ENCODE data around the gene TMEM131.
A peak's percentile ranks its signal among the peaks of the same experiment; 100 is the strongest.
"Not testable (repeated sequence)": the region's sequence is repeated elsewhere in the genome, so short reads cannot be mapped to it uniquely, and the experiment has no call there.

TMEM131 gene, protein sequence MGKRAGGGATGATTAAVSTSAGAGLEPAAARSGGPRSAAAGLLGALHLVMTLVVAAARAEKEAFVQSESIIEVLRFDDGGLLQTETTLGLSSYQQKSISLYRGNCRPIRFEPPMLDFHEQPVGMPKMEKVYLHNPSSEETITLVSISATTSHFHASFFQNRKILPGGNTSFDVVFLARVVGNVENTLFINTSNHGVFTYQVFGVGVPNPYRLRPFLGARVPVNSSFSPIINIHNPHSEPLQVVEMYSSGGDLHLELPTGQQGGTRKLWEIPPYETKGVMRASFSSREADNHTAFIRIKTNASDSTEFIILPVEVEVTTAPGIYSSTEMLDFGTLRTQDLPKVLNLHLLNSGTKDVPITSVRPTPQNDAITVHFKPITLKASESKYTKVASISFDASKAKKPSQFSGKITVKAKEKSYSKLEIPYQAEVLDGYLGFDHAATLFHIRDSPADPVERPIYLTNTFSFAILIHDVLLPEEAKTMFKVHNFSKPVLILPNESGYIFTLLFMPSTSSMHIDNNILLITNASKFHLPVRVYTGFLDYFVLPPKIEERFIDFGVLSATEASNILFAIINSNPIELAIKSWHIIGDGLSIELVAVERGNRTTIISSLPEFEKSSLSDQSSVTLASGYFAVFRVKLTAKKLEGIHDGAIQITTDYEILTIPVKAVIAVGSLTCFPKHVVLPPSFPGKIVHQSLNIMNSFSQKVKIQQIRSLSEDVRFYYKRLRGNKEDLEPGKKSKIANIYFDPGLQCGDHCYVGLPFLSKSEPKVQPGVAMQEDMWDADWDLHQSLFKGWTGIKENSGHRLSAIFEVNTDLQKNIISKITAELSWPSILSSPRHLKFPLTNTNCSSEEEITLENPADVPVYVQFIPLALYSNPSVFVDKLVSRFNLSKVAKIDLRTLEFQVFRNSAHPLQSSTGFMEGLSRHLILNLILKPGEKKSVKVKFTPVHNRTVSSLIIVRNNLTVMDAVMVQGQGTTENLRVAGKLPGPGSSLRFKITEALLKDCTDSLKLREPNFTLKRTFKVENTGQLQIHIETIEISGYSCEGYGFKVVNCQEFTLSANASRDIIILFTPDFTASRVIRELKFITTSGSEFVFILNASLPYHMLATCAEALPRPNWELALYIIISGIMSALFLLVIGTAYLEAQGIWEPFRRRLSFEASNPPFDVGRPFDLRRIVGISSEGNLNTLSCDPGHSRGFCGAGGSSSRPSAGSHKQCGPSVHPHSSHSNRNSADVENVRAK (N-terminal part only)

DNA sequence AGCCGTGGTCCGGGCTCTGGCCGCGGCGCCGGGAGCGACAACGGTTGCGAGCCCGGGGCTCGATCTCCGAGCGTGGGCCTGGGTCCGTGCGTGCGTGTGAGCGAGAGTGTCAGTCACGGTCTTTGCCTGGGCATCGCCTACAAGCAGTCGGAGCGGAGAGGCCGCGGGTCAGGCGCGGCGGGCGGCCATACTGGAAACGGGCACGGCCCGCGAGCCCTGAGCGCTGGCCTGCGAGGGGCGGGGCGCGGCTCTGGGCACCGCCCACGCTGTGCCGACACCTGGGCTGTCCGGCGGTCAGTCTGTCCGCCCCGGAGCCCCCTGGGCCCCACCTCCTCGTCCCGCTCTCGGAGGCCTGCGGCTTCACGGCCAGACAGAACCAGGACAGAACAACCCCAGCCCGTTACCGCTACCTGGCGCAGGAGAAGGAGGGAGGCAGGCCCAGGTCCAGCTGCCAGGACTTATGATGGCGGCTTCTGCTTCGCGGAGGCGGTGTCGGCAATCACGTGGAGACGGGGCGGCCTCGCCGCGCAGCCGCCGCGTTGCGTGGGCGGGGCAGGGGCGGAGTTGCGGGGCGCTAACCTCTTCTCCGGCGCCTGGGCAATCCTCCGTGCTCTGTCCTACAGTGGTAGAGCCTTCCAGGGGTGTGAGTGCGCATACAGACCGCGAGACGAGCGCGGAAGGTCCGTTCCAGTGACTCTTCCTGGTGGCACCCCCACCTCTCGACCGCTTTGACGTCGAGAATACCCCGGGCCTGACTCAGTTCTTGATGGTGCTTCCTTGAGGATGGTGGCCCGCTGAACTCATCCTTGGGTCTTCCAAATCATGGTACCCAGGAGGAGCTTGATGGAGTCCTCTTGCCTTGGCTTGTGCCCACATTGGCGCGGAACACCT is at the start of gene TMEM131:
TSS of gene TMEM131 (minus strand) at position 215 of the 891 bp plus-strand sequence. CDS start 286 bp downstream, outside the sequence.
- peak; percentile 90 to 97 (median 97) for DNase-seq

DNA sequence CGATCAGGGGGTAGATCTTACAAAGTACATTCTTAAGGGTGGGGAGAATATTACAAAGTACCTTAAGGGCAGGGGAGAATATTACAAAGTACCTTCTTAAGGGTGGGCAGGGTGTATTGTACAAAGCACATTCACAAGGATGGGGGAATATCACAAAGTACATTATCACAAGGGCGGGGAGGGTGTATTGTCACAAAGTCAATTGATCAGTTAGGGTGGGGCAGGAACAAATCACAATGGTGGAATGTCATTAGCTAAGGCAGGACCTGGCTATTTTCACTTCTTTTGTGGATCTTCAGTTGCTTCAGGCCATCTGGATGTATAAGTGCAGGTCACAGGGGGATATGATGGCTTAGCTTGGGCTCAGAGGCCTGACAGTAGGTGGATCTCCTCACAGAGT is 49.0 kb upstream of the TMEM131 start:
- not testable (repeated sequence) for DNase-seq

DNA sequence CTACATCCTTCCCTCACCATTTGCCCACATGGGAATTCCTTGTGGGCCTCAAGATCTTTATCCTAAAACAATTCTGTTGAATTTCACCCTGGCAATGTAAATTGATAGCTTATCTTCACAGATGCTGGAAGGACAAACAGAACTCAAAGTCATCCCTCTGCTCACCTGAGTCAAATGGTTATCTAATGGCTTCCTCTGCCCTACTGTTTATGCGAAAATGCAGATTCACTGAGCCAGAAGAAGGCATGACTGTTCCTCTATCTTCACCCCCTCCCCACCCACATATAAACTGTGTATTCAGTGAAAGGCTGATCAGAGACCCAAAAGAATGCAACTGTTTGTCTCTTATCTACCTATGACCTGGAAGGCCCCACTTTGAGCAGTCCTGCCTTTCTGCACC is 47.4 kb upstream of the TMEM131 start:
- no peak for DNase-seq

DNA sequence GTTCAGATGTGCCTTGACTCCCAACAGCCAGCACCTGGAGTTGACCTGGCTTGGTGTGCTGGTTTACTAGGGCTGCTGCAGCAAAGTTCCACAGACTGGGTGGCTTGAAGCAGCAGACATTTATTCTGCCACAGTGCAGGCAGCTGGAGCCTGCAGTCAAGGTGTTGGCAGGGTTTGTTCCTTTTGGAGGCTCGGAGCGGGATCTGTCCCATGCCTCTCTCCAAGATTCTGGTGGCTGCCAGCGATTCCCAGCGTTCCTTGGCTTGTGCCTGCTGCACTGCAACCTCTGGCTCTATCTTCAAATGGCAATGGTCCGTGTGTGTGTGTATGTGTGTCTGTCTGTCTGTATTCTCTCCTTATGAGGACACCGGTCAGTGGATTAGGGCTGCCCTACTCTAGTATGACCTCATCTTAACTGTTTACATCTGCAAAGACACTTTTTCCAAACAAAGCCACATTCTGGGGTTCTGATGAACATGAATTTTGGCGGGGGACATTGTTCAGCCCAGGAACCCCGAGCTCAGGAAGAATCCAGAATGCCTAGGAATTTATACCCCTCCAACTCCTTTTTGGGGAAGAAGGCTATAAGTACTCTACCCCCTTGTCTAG is 44.7 kb upstream of the TMEM131 start:
- DNase-seq = no peak

DNA sequence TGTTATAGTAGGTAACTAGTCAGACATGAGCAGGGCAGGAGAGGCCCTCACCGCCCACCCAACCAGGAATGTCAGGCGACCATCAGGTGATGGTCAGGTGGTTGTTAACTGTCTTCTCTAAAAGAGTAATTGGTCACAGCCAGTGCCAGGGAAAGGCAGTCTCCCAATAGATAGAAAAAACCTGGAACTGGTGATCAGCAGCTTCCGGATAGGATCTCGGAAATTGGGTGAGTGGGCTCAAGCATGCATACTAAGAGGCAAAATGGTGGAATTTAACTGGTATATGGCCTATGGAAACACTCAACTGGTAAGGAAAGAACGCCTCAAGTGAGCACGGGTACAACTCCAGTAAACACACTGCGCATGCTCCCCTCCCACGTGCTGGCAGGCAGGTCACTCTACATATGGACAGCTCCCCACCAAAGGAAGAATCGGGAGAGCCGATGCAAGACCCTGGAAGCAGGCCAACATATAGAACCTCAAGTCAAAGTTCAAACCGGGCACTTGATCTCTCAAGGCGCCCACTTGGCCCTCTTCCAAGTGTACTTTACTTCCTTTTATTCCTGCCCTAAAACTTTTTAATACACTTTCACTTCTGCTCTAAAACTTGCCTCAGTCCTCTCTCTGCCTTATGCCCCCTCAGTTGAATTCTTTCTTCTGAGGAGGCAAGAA is 43.5 kb upstream of the TMEM131 start:
- DNase-seq = no peak

DNA sequence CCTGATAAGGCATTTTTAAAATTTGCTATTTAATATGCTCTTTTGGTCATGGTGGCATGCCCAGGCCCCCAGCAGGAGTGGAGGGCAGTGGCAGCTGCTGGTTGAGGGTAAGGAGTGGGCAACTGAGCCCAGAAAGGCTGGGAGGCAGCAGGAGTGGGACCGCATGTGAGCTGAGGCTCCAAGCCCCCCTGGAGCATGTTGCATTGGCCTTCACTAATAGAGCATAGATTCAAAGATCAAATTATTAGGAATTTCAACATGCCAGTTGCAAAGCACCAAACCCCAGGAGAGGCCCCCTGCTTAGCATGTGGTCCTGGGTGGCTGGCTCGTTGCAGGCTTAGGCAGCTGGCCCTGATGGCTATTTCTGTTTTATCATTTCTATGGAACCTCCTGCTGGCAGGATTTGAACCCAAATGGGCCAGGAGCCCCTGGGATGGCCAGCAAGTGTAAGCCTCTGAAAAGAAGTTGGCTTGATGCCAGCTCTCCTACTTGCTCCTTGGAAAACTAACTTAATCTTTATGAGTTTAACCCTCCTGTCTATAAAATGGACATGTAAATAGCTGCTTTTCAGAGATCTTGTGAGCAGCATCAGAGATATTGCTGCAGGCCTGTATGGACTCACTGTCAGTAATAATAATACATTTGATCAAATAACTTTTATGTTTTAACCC is 42.1 kb upstream of the TMEM131 start:
- no peak for DNase-seq

DNA sequence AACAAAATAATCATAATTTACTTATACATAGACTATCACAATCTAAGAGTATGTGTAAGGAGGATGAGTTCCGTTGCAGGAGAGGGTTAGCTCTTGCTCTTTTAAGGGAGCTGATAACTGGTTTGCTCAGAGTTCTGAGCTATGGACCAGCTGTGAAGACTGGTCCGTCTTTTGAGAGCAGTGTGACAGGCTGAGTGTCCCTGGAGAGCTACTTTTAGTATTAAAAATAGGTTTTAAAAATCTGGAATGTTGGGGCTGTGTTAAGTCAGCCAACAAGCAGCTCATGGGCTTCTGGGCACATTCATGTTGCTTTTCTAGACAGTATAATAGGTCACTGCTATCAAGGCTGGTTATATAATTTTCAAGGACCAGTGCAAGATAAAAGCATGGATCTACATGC is 41.5 kb upstream of the TMEM131 start:
- DNase-seq = no peak

DNA sequence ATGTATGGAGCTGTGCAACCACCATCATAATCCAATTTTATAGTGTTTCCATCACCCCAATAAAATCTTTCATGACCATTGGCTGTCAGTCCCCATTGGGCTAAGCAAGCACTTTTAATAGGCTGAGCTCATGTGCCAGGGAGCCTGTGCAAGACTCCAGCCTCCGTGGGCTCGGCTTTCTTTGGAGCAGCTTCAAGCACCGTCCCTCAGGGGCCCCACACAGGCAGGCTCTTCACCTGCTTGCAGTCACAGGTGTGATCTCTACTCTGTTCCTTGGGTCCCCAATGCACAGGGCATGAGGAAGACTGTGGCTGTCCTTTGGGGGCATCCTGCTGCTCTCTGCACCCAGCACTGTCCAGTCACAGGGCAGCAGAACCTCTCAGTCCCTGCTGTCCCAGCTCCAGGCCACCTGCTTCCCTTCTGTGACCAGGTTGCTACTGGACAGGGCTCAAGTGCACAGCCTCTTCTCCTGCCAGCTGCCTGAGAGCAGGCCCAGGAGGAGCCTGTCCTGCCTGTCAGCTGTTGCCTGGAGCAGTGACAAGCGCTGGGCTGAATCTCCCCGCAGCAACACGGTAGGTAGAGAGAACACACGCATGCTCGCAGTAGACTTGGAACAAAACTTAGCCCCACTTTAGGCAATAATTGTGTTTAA is 40.7 kb upstream of the TMEM131 start:
- DNase-seq = peak in 2 of 3 experiments; percentile 27 to 33

DNA sequence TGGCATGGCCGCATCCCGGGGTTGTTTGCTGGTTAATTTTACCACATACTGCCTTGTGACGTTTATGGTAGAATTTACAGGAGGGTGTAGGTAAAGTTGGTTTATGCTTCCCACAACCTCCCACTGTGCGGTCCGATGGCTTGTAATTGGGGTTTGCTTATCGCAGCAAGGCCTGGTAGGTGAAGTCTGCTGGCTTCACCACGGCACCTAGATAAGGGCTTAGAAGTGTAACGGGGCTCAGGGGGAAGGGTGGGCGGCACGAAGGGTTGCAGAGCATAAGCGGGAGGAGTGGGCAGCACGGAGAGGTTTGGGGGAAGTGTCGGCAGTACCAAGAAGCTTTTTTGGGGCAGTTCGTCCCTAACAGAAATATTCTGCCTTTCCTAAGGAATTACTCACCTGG is 39.0 kb upstream of the TMEM131 start:
- DNase-seq = no peak

DNA sequence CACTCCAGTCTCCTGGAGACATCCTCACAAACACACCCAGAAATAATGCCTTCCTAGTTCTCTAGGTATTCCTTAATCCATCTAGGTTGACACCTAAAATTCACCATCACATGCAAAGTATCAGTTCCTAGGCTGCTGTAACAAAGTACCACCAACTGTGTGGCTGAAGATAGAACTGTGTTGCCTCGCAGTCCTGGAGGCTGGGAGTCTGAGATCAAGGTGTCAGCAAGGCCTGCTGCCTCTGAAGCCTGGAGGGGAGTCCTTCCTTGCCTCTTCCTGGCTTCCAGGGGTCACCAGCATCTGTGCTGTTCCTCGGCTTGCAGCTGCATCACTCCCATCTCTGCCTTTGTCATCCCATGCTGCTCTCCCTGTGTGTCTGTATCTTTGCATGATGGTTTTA is 36.3 kb upstream of the TMEM131 start:
- DNase-seq = no peak

DNA sequence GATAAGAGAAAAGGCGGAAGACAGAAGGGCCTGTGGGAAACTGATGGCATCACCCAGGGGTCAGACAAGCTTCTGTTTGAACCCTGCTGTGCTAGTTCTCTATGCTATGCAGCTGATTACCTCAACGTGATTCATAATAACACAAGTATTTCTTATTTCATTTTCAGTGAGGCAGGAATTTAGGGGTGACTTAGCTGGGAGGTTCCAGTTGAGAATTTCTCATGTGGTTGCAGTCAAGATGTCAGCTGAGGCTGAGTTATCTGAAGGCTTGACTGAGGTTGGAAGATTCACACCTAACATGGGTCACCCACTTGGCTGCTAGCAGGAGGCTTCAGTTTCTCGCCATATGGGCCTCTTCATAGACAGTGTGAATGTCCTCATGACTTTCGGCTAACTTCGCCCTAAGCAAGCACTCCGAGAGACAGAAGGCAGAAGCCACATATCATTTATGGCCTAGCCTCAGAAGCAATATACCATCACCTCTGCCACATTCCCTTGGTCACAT is 34.0 kb upstream of the TMEM131 start:
- no peak for DNase-seq

DNA sequence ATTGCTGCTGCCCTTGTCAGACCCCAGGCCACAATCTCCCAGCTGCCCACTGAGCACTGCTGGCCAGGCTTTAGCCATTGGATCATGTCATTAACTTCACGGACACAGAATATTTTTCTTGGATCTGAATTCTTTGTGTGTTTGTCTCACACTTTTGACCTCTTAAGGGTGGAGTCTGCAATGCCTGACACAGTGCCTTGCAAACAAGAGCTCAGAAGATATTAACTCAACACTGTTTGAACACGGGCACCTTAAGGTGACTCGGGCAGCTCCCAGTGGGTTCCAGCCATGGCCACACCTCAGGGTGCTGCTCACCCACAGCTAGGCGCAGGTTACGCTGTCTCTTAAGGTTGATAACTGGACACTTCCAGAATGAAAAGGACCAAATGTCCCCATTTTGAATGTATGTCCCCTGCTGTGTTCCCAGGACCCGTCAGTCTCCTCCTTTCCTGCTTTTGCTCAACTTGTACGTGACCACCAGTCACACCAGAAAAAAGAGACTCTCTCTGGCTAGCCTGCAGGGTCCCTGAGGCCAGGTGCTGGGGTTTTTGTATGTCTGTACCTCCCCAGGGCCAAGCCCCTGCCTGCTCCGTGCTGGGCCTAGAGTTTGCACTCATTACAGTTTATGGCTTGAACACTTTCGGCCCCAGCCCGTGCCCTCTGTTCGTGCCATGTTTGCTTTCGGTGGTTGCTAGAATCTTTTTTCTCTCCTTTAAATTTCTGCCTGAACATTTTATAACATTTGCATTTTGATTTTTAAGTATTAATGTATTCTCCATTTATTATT is 33.4 kb upstream of the TMEM131 start:
- DNase-seq = no peak

DNA sequence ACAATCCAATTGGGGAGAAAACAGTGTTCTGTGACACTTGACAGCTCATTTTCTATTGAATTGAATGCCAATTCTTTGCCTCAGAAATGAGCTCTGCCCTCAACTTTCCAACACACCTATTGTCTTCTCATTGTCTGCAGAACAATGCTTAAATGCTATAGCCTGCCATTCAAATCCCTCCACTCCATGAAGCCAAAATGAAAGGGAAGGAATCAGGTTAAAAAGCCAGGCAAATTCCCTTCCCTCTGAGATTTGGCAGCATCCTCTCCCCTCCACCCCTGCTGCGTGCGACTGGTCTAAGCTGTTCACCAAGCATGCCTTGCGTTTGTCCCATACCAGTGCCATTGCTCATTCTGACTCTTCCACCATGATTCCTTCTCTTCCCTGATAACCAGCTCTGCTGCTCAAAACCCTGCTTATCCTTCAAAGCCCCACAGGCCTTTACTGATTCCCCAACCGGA is 32.4 kb upstream of the TMEM131 start:
- no peak for DNase-seq

DNA sequence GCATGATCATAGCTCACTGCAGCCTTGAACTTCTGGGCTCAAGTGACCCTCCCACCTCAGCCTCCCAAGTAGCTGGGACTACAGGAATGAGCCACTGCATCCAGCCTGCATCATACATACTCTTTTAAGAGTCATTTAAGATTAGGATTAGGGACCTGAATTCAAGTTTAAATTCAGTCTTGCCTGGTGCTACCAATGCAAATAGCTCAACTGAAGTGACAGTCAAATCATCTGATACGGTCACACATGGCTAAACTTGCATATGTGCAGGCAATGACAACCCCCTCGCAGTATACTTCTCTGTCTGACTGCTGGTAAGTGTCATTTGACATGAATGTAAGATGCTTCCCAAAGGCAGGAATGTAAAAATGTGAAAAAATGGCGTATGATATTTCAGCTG is 31.8 kb upstream of the TMEM131 start:
- DNase-seq = no peak

DNA sequence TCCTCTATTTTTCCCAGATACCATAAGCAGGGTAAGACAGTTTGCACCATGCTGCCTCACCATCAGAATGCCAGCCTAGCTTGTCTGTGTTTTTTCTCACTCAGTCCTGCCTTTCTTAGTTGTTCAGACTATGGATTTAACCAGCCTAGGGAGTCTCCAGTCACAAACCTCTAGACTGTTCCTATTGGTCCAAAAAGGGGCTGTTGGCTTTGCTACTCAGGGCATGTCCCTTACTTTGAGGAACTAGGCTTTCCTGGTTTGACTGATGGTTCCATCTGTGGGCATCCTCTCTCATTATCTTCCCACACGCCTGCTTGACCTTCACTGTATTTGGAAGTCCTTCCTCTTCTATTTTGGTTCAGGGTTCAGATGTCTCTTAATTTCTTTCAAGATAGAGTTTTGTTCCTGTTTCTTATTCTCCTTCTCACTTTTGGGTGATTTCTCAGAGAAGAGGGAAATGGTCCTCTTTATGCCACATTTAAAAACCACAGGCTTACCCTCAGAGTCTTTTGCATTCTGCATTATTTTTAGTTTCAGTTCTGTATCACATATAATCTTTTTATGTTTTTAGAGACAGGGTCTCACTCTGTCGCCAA is 31.3 kb upstream of the TMEM131 start:
- DNase-seq = no peak

DNA sequence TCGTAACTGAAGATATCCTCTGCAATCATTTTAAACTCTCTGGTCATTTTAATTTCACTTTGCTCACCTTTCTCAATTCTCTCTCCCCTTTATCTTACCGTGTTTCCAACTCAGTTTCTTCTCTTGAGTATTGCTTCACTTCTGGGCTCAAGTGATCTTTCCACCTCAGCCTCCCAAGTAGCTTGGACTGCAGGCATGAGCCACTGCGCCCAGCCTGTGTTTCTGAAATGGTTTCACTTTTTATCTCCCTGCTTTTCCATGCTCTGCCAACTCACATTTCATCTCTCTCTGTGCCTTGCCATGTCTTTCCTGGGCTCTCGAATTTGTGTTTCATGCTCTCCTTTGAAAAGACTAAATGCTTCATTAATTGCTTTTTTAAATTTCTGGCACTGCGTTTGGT is 30.5 kb upstream of the TMEM131 start:
- no peak for DNase-seq

DNA sequence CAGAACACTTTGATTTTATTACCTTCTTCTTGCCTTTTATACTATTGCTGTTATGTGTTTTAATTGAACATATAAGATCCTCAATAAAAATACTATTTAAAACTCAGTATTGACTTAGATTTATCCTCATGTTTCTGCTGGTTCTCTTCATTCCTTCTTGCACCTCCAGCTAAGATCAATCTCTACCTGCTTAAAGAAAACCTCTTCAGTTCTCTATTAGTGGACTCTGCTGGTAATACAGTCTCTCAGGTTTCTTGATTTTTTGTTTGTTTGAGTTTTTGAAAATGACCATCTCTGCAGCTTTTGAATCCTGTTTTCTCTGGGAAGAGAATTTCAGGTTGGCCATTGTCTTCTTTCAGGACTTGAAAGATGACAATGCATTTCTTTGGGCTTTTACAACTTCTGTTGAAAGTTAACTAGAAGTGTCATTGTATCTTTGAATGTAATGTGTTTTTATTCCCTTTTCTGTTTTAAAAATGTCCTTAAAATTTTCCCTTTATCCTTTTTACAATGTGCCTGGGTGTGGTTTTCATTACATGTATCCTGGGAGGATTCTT is 29.8 kb upstream of the TMEM131 start:
- DNase-seq = no peak

DNA sequence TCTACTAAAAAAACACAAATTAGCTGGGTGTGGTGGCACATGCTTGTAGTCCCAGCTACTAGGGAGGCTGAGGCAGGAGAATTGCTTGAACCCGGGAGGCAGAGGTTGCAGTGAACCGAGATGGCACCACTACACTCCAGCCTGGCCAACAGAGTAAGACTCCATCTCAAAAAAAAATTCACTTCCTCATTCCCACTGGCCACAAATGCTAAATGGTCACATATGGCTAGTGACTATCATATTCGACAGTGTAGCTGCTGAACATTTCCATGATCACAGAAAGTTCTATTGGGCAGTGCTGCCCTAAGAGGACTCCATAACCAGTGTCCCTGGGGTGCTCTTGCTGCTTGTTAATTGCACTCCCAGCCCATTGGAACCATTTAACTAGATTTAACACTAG is 26.3 kb upstream of the TMEM131 start:
- not testable (repeated sequence) for DNase-seq

Data from NCI-H1417 (cell line).